H1 (cell line): Measurements from ENCODE around the gene KCNK7. TPM values are rescaled to one million over a fixed set of nuclear protein-coding genes. Genes with fewer than 3 reads are reported as not detected.

ENCODE experiments used
- CTCF ChIA-PET: fragments of 300-600 bp; sonication (Branson Sonifier 250); formaldehyde crosslinking; loops from one replicate; lab custom pipeline; 2021; ENCODE audit not compliant: partially characterized antibody; lab: Charles Lee
- POLR2A ChIA-PET: fragments of 300-600 bp; sonication (Branson Sonifier 250); formaldehyde crosslinking; loops from one replicate; lab custom pipeline; 2021; ENCODE audit warnings: inconsistent platforms; ENCODE audit not compliant: partially characterized antibody; lab: Charles Lee
- DNase-seq, 2 experiments: peaks; one replicate each; pipeline versions ENCODE4 v3.0.0 to v3.0.0-alpha.2; 2010 to 2022; ENCODE audit warnings: low spot score in 2 of 2, low read depth in 1 of 2, mixed read lengths in 1 of 2
- FAIRE-seq: peaks from 2 replicates; lab custom pipeline; 2011; peaks lifted over from hg19 to GRCh38; lab: Jason Lieb, UNC
- H2AFZ ChIP-seq: 2 replicates; pipeline ENCODE4 v1.8.1; 2012; ENCODE audit warnings: low read length, inconsistent platforms
- H2AK5ac ChIP-seq: 2 replicates; pipeline ENCODE4 v1.6.1; 2013; ENCODE audit warnings: low read depth, low read length
- H2BK120ac ChIP-seq: replicated peaks from 2 replicates; pipeline ENCODE3; 2013; ENCODE audit warnings: low read depth, low read length, inconsistent platforms
- H2BK12ac ChIP-seq: 2 replicates; pipeline ENCODE4 v1.6.1; 2013; ENCODE audit warnings: low read depth, low read length
- H2BK15ac ChIP-seq: 2 replicates; pipeline ENCODE4 v1.6.1; 2013; ENCODE audit warnings: low read length
- H2BK20ac ChIP-seq: 2 replicates; pipeline ENCODE4 v1.6.1; 2013; ENCODE audit warnings: low read length
- H2BK5ac ChIP-seq: 2 replicates; pipeline ENCODE4 v1.6.1; 2013; ENCODE audit warnings: low read depth, low read length
- H3K14ac ChIP-seq: 2 replicates; pipeline ENCODE4 v1.6.1; 2013; ENCODE audit warnings: inconsistent platforms; ENCODE audit not compliant: insufficient read length
- H3K18ac ChIP-seq: 2 replicates; pipeline ENCODE4 v1.6.1; 2013; ENCODE audit warnings: low read length; ENCODE audit errors: extremely low read depth
- H3K23ac ChIP-seq: 2 replicates; pipeline ENCODE4 v1.6.1; 2013; ENCODE audit warnings: inconsistent platforms; ENCODE audit not compliant: insufficient read length
- H3K23me2 ChIP-seq: 2 replicates; pipeline ENCODE4 v1.6.1; 2013; ENCODE audit warnings: low read depth, low read length
- H3K27ac ChIP-seq: 2 replicates; pipeline ENCODE4 v1.6.1; 2011; ENCODE audit warnings: low read depth, low read length, inconsistent platforms
- H3K27me3 ChIP-seq, 4 experiments: replicated peaks in 1 of 4; 1 replicate in 1 of 4; 2 replicates in 3 of 4; pipeline versions ENCODE4 v1.6.1 to v1.8.1; 2011 to 2013; ENCODE audit warnings: low read length in 3 of 4, mild to moderate bottlenecking in 3 of 4, inconsistent platforms in 2 of 4, mixed read lengths in 2 of 4, moderate library complexity in 1 of 4; ENCODE audit not compliant: control insufficient read depth in 3 of 4, insufficient read depth in 3 of 4; ENCODE audit errors: extremely low read depth in 1 of 4
- H3K36me3 ChIP-seq, 4 experiments: 2 replicates each; pipeline versions ENCODE4 v1.6.1 to v1.8.1; 2011 to 2013; ENCODE audit warnings: mild to moderate bottlenecking in 4 of 4, low read length in 3 of 4, moderate library complexity in 2 of 4, control low read depth in 1 of 4, inconsistent platforms in 1 of 4; ENCODE audit not compliant: insufficient read depth in 4 of 4, control insufficient read depth in 2 of 4
- H3K4ac ChIP-seq: replicated peaks from 2 replicates; pipeline ENCODE3; 2013; ENCODE audit warnings: low read length, low read depth, mixed read lengths, inconsistent platforms; ENCODE audit not compliant: insufficient read length
- H3K4me1 ChIP-seq, 4 experiments: replicated peaks in 1 of 4; 1 replicate in 1 of 4; 2 replicates in 3 of 4; pipeline versions ENCODE4 v1.6.1 to v1.8.1; 2011 to 2013; ENCODE audit warnings: low read length in 3 of 4, inconsistent platforms in 2 of 4, mixed read lengths in 1 of 4; ENCODE audit not compliant: insufficient read depth in 4 of 4, control insufficient read depth in 3 of 4
- H3K4me2 ChIP-seq, 2 experiments: 2 replicates each; pipeline versions ENCODE4 v1.6.1 to v1.8.1; 2011 to 2013; ENCODE audit warnings: low read depth in 2 of 2, low read length in 2 of 2, control low read depth in 1 of 2, inconsistent platforms in 1 of 2, mild to moderate bottlenecking in 1 of 2; ENCODE audit not compliant: insufficient read depth in 1 of 2
- H3K4me3 ChIP-seq, 4 experiments: fragments of 200-600, 300-600 bp in 1 of 4; sonication (generic), shearing (Covaris generic), sonication (Bioruptor Twin) in 1 of 4; 2 replicates each; pipeline versions ENCODE4 v1.5.1 to v1.8.1; 2011 to 2016; ENCODE audit warnings: low read length in 4 of 4, low read depth in 3 of 4, control low read depth in 2 of 4, inconsistent platforms in 2 of 4, mild to moderate bottlenecking in 2 of 4, mixed read lengths in 1 of 4, moderate library complexity in 1 of 4; ENCODE audit not compliant: insufficient read depth in 2 of 4; ENCODE audit errors: extremely low read depth in 1 of 4
- H3K56ac ChIP-seq: replicated peaks from 2 replicates; pipeline ENCODE3; 2013; ENCODE audit warnings: low read depth, mild to moderate bottlenecking, mixed read lengths, low read length, inconsistent platforms; ENCODE audit not compliant: insufficient read length
- H3K79me1 ChIP-seq: 2 replicates; pipeline ENCODE4 v1.6.1; 2013; ENCODE audit warnings: low read depth, low read length, control low read depth
- H3K79me2 ChIP-seq, 2 experiments: 2 replicates each; pipeline versions ENCODE4 v1.6.1 to v1.8.1; 2012 to 2013; ENCODE audit warnings: low read length in 2 of 2, mild to moderate bottlenecking in 2 of 2, inconsistent platforms in 1 of 2; ENCODE audit not compliant: insufficient read depth in 2 of 2, control insufficient read depth in 1 of 2
- H3K9ac ChIP-seq, 4 experiments: replicated peaks in 1 of 4; 1 replicate in 1 of 4; 2 replicates in 3 of 4; pipeline versions ENCODE4 v1.6.1 to v1.8.1; 2011 to 2013; ENCODE audit warnings: low read depth in 3 of 4, low read length in 3 of 4, control low read depth in 2 of 4, mild to moderate bottlenecking in 2 of 4, moderate library complexity in 2 of 4, inconsistent platforms in 1 of 4; ENCODE audit errors: extremely low read depth in 1 of 4
- H3K9me3 ChIP-seq, 2 experiments: 2 replicates each; pipeline versions ENCODE4 v1.6.1 to v1.8.1; 2012 to 2013; ENCODE audit warnings: mild to moderate bottlenecking in 2 of 2, moderate library complexity in 2 of 2, control low read depth in 1 of 2, inconsistent platforms in 1 of 2, low read depth in 1 of 2, low read length in 1 of 2, mixed read lengths in 1 of 2; ENCODE audit not compliant: insufficient read depth in 2 of 2
- H4K20me1 ChIP-seq, 2 experiments: replicated peaks in 1 of 2; 2 replicates each; pipeline versions ENCODE3 to v1.8.1; 2011 to 2013; ENCODE audit warnings: inconsistent platforms in 2 of 2, low read length in 2 of 2, mild to moderate bottlenecking in 1 of 2; ENCODE audit not compliant: insufficient read depth in 2 of 2, control insufficient read depth in 1 of 2
- H4K5ac ChIP-seq: 2 replicates; pipeline ENCODE4 v1.6.1; 2013; ENCODE audit warnings: low read length, low read depth, mixed read lengths, inconsistent platforms; ENCODE audit not compliant: insufficient read length
- H4K8ac ChIP-seq: 2 replicates; pipeline ENCODE4 v1.8.0; 2013; ENCODE audit warnings: mild to moderate bottlenecking, moderate library complexity, low read length, inconsistent platforms; ENCODE audit not compliant: insufficient read depth; ENCODE audit errors: extremely low read depth
- H4K91ac ChIP-seq: replicated peaks from 2 replicates; pipeline ENCODE3; 2013; ENCODE audit warnings: low read length, mixed read lengths, inconsistent platforms; ENCODE audit not compliant: insufficient read length
- HDAC6 ChIP-seq: IDR thresholded peaks from one replicate; pipeline ENCODE4 v1.7.1; 2012; ENCODE audit warnings: low read depth, mild to moderate bottlenecking, inconsistent platforms, low read length, moderate library complexity
- POLR2A ChIP-seq, 2 experiments: IDR thresholded peaks; 1 replicate in 1 of 2; 2 replicates in 1 of 2; pipeline ENCODE4 v1.6.1; 2011; ENCODE audit warnings: low read depth in 2 of 2, low read length in 2 of 2, mild to moderate bottlenecking in 2 of 2; ENCODE audit errors: control extremely low read depth in 1 of 2
- TAF1 ChIP-seq: IDR thresholded peaks from 2 replicates; pipeline ENCODE4 v1.6.1; 2011; ENCODE audit warnings: mild to moderate bottlenecking, low read depth, low read length
- WGBS, 2 experiments: shearing (Covaris generic) in 1 of 2; methylation state at CpG; one replicate each; pipeline versions ENCODE4 v1.1.6 to v1.1.7; 2013 to 2015; ENCODE audit warnings: low lambda C conversion rate in 2 of 2, mixed read lengths in 2 of 2, inconsistent platforms in 1 of 2, low coverage in 1 of 2, missing lambda C conversion rate in 1 of 2; ENCODE audit not compliant: insufficient replicate concordance in 2 of 2, insufficient coverage in 1 of 2, insufficient read length in 1 of 2; ENCODE audit errors: extremely low coverage in 1 of 2, missing lambda C conversion rate in 1 of 2; 5-methylcytosine and 5-hydroxymethylcytosine counted together
- polyA plus RNA-seq, 7 experiments: library from polyadenylated mRNA; depleted of rRNA in 3 of 7; stranded (reverse) in 5 of 7; unstranded in 2 of 7; fragments of >200 nt in 5 of 7; fragments of 200-250 nt in 2 of 7; gene quantifications; 1 replicate in 5 of 7; 2 replicates in 1 of 7; 4 replicates in 1 of 7; pipeline versions ENCODE4 v1.2.1 to v1.2.3, GENCODE V29; 2011 to 2013; ENCODE audit warnings: missing spikeins in 2 of 7, mixed read lengths in 2 of 7
- total RNA-seq: library from RNA; stranded (reverse); fragmentation: NEBNext Ultra II Directional; extraction: Animal tissue kit (Norgen Biotek cat#: 25700); gene quantifications from 2 replicates; pipeline ENCODE4 v1.2.1, GENCODE V29; 2021

Gene KCNK7
- total and polyA plus RNA-seq, 2 of the 8 experiments (the other 6 are each of a cell fraction or from before 2014, with no cell fraction given) = 0.74 to 1.0 TPM

- H3K18ac ChIP-seq = no peak overlapping the region; the same call in 1 of the 2 replicates
- no peak overlapping the region for H3K27ac ChIP-seq
- no peak overlapping the region for H2AFZ ChIP-seq
- H3K23ac ChIP-seq = no peak overlapping the region
- no peak overlapping the region for H2BK15ac ChIP-seq
- peaks cover 0 to 40% (median 28%) of the 10 kb centered on the region in 4 experiments; a peak in 6 of 7 replicates for H3K4me1 ChIP-seq
- no peaks in the 10 kb centered on the region for H3K9me3 ChIP-seq
- H3K23me2 ChIP-seq = peaks cover 7% of the 10 kb centered on the region; the same call in 1 of the 2 replicates
- FAIRE-seq (no peak), DNase-seq (peak in 1 of 2 experiments; percentile 86)
- no peak overlapping the region for H3K4ac ChIP-seq
- no peak overlapping the region for H3K14ac ChIP-seq
- H3K79me1 ChIP-seq = no peaks in the 10 kb centered on the region
- TF ChIP-seq POLR2A (IDR thresholded peaks at IDR 0.05; ENCODE audit: control extremely low read depth in 1 of 2, low read depth in 2 of 2, low read length in 2 of 2) = peak in 1 of 2 experiments; percentile 45; a peak in 1 of 3 replicates
- no peak for TF ChIP-seq HDAC6
- 0 out of 2 replicates have a peak, but pooled peaks have one; percentile 49 for TF ChIP-seq TAF1
- 9% methylated on average over 15 of the region's 37 CpGs; no CpG with 5 or more reads in 1 of the 2 experiments for WGBS, 2 experiments
- no peak overlapping the region; a peak in 1 of 7 replicates for H3K9ac ChIP-seq
- no peak overlapping the region for H4K91ac ChIP-seq
- H3K36me3 ChIP-seq = no peaks in the 10 kb centered on the region
- H4K5ac ChIP-seq = no peak overlapping the region
- H3K79me2 ChIP-seq = no peaks in the 10 kb centered on the region
- H3K56ac ChIP-seq = peak overlapping the region; percentile 40
- H4K8ac ChIP-seq = peak overlapping the region; percentile 45
- no peak overlapping the region for H2BK120ac ChIP-seq
- peak overlapping the region; percentile 27 to 59 (median 42) for H3K4me3 ChIP-seq
- no peak overlapping the region for H2AK5ac ChIP-seq
- peak overlapping the region; percentile 57 to 72 for H3K4me2 ChIP-seq
- H3K27me3 ChIP-seq = peaks cover 0 to 31% (median 19%) of the 10 kb centered on the region in 4 experiments; a peak in 5 of 7 replicates
- CTCF ChIA-PET = interaction anchor here (0.7 to 6.9 kb wide), 11 partner anchors 8 to 54 kb away, joined by 3 to 78 read pairs (median 8); partner anchors contain the start of genes EHBP1L1, FAM89B, KCNK7 and MALAT1
- no peak overlapping the region for H2BK20ac ChIP-seq
- peak overlapping the region; percentile 6; the same call in 1 of the 2 replicates for H2BK12ac ChIP-seq
- POLR2A ChIA-PET = interaction anchor here (0.5 to 3.0 kb wide), 6 partner anchors 12 to 473 kb away, joined by 3 to 22 read pairs (median 5); partner anchors contain the start of genes FAM89B, MALAT1 and SCYL1
- peaks cover 0 to 2% of the 10 kb centered on the region in 2 experiments for H4K20me1 ChIP-seq
- H2BK5ac ChIP-seq = peak overlapping the region; percentile 35; the same call in 1 of the 2 replicates
Observed at GRCh38 chr11:65553301-65554001, 42.1 kb downstream of the KCNK7 start.
